CD1c-positive myeloid dendritic cell (primary cell): ENCODE measurements around the gene HAUS5.
"Not testable (repeated sequence)": the region's sequence is repeated elsewhere in the genome, so short reads cannot be mapped to it uniquely, and the experiment has no call there.

Experiments used
- DNase-seq: peaks from one replicate; pipeline ENCODE4 v3.0.0-alpha.2; 2016; ENCODE audit errors: extremely low spot score

Gene HAUS5, protein sequence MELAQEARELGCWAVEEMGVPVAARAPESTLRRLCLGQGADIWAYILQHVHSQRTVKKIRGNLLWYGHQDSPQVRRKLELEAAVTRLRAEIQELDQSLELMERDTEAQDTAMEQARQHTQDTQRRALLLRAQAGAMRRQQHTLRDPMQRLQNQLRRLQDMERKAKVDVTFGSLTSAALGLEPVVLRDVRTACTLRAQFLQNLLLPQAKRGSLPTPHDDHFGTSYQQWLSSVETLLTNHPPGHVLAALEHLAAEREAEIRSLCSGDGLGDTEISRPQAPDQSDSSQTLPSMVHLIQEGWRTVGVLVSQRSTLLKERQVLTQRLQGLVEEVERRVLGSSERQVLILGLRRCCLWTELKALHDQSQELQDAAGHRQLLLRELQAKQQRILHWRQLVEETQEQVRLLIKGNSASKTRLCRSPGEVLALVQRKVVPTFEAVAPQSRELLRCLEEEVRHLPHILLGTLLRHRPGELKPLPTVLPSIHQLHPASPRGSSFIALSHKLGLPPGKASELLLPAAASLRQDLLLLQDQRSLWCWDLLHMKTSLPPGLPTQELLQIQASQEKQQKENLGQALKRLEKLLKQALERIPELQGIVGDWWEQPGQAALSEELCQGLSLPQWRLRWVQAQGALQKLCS

GRCh38 chr19:35612559-35613321 lies at the start of gene HAUS5:
Gene HAUS5 (plus strand): TSS chr19:35612735. CDS start chr19:35612795, 60 bp downstream.
- DNase-seq: peak; percentile 98

GRCh38 chr19:35562776-35563175 lies 49.8 kb upstream of the HAUS5 start:
- DNase-seq: no peak

DNA sequence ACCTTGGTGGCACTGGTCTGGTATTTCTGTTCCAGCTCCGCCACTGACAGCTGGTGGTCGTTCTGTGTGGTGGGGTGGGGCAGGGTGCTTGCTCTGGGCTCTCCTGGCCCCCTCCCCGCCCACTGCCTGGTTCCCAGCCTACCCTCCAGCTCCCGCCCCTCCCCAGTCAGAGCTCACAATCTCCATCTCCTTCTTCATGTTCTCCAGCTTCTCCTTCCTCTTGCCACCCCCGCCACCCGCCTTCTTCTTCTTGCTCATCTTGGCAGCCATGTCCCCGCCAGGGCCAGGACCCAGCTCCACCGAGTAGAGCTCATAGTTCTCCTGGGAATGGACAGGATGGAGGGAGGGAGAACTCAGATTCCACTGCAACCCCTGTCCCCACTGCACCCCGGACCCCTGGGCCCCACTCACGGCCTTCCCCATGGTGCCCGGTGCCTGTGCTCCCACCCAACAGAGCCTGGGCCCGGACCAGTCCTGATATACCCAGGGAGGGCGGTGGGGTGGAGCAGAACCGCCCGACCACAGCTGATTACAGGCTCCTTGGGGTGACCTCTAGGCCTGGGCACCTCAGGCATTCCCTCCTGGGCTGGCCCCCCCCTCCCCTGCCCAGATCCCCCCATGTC lies 49.2 kb upstream of the HAUS5 start, which contains the start of gene ATP4A:
Gene ATP4A, minus strand, starts transcription at position 452 of the 623 bp plus-strand sequence. Its CDS starts 29 bp downstream, at position 423.
- DNase-seq: no peak

- DNase-seq: no peak
Measured at GRCh38 chr19:35565016-35565856, 47.3 kb upstream of the HAUS5 start.

- DNase-seq: no peak
Measured at GRCh38 chr19:35566738-35567137, 45.8 kb upstream of the HAUS5 start.

- DNase-seq: no peak
Measured at GRCh38 chr19:35569281-35569781, 43.2 kb upstream of the HAUS5 start.

DNA sequence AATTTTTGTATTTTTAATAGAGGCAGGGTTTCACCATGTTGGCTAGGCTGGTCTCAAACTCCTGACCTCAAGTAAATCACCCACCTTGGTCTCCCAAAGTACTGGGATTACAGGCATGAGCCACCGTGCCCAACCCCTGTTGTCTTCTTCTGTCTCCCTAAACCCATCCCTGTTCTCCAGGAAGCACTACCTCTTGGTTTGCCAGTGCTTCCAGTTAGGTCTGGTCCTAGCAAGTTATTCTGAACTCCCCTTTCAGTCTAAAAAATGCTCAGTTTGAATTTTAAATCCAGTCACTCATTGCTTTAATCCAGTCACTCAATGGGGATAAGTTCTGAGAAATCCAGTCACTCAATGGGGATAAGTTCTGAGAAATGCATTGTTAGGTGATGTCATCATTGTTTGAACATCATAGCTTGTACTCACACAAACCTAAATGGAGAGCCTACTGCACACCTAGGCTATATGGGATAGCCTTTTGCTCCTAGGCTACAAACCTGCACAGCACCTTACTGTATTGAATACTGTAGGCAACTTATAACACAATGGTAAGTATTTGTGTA lies 41.0 kb upstream of the HAUS5 start:
- DNase-seq: no peak

GRCh38 chr19:35577918-35578317 lies 34.6 kb upstream of the HAUS5 start:
- no peak for DNase-seq

- DNase-seq: no peak
Measured at GRCh38 chr19:35578707-35579106, 33.8 kb upstream of the HAUS5 start.

- DNase-seq: no peak
Measured at GRCh38 chr19:35582760-35583159, 29.8 kb upstream of the HAUS5 start.

DNA sequence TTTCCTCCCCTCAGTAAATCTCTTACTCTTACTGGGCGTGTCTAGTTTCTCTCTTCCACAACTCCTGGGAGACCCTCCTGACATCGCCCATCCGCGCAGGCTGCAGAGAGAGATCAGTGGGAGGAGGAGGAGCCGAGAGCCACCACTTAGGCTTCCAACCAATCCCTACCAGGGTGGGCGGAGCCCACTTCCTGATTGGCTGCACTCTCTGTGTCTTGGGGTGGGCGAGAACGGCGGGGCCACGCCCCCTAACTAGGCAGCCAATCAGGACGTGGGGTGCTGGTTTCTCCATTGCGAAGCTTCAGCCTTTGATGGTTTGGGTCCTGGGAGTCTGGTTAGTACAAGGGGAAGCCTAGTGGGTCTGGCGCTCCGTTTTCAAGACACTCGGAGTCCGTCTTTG lies 26.7 kb upstream of the HAUS5 start, which contains the start of gene PMIS2:
Gene PMIS2, plus strand, starts transcription at position 326 of the 400 bp plus-strand sequence. CDS start 87 bp downstream, outside the sequence.
- peak; percentile 9 for DNase-seq

DNA sequence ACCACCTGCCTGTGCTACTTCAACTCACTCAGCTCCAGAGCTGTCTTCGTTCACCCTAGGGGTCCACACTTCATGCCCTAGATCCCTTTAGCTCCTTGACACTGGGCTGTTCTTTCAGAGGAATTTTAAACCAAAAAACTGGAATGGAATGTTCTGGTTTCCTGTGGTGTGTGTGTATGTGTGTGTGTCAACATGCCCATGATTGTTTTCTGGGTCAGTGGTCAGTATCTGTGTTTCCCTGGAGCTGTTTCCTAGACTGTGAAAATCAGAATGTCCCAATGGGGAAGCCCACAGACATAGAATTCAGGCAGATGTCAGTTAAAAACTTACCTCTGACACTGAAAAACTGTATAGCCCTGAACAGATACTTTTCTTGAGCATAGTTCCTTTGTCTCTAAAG lies 25.2 kb upstream of the HAUS5 start:
- no peak for DNase-seq

- DNase-seq: no peak
Measured at GRCh38 chr19:35590875-35591274, 21.7 kb upstream of the HAUS5 start.

DNA sequence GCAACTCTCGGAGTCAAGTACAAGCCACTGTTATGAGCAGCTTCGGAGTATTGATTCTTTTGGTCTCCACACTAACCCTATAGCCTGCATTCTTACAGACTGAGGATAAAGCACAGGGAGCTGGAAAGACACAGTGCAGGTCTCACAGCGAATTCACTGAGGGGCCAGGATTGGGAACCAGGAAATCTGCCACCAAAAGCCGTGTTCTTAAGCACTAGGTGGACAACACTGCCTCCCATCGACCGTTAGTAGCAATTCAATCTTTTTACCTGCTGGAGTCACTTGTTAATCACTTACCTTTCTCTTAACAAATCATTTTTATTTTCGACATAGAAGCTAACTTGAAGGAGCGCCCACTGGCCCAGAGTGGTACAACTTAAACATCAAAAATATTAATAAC lies 20.3 kb upstream of the HAUS5 start:
- DNase-seq: peak; percentile 42

DNA sequence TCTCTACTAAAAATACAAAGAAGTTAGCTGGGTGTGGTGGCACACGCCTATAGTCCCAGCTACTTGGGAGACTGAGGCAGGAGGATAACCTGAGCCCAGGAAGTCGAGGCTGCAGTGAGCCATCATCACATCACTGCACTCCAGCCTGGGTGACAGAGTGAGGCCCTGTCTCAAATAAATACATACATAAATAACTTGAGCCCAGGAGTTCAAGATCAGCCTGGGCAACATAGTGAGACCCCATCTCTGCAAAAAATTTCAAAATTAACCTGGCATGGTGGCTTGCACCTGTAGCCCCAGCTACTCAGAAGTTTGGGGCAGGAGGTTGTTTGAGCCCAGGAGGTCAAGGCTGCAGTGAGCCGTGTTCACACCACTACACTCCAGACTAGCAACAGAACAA lies 17.5 kb upstream of the HAUS5 start:
- not testable (repeated sequence) for DNase-seq

- no peak for DNase-seq
Measured at GRCh38 chr19:35595928-35596327, 16.6 kb upstream of the HAUS5 start.

DNA sequence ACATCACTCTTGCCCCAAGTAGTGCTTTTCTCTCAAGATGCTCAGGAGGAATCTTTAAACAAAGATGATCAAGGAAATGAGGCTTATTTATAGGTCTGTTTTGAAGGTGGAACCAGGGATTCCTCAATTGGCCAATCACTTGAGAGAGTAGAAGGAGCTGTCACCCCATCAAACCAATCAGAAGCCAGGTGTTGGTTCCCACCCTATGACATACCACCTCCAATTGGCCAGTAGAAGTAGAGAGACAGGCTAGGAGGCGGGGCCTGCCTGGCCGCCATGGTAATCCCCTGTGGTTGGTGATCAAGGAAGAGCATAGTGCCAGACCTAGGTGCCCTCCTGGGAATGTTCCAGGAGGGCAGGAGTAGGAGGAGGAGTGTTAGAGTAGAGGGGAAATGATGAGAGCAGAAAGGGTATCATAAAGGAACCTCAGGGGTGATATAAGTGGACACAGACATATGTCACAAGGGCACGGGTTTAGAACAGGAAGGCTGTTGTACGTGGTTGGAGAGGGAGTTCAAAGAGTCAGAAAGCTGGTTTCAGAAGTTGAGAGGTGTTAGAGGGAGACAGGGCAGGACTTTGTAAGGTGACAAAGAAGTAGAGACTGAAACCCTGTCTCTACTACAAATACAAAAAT lies 16.1 kb upstream of the HAUS5 start:
- peak; percentile 17 for DNase-seq

DNA sequence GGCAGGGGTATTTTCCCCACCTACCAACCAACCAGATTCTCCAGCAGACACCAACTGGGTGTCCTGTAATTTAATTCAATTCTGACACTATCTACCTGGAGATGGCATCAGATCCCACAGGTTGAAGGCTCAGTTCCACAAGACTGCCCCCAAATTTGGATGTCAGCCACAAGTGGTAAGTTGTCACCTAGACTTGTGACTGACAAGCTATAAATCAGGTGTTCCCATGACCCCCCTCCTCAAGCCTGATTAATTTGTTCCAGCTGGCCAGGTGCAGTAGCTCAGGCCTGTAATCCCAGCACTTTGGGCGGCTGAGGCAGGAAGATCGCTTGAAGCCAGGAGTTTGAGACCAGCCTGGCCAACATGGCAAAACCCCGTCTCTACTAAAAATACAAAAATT lies 10.6 kb upstream of the HAUS5 start:
- no peak for DNase-seq

DNA sequence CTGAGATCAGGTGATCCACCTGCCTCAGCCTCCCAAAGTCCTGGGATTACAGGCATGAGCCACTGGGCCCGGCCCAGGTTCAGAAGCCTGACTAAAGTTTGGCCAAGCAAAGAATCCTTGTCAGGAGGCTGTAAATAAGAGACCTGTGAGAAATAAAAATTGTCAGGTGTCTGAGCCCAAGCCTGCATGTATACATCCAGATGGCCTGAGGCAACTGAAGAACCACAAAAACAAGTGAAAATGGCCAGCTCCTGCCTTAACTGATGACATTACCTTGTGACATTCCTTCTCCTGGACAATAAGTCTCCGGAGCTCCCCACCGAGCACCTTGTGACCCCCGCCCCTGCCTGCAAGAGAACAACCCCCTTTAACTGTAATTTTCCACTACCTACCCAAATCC lies 8.1 kb upstream of the HAUS5 start:
- not testable (repeated sequence) for DNase-seq

GRCh38 chr19:35607170-35607569 lies 5.4 kb upstream of the HAUS5 start:
- not testable (repeated sequence) for DNase-seq
